Eye (tissue), 1 donor: ENCODE results near the gene RNGTT.
"Not testable (repeated sequence)": the region's sequence is repeated elsewhere in the genome, so short reads cannot be mapped to it uniquely, and the experiment has no call there.

ENCODE experiments used
- DNase-seq: peaks from one replicate; pipeline ENCODE4 v3.0.0-alpha.2; 2015

RNGTT gene

DNA sequence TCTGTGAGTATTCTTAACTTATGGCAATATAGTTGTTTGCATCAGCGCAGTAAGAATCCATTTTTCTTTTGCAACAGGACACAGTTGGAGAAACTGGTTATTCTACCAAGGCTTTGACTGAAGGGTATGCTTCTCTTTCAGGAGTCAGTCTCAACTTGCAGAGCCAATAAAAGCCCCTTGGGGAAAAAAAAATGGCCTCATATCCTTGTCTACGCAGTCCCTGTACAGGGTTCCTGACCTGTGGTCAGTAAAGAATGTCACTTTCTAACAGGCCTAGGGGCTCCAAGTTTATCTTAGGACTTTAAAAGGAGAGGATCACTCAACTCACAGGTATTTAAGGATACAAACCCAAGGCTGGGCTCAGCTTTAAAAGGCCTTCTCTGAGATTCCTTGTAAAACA, 6.9 kb upstream of the RNGTT start:
- no peak for DNase-seq

DNA sequence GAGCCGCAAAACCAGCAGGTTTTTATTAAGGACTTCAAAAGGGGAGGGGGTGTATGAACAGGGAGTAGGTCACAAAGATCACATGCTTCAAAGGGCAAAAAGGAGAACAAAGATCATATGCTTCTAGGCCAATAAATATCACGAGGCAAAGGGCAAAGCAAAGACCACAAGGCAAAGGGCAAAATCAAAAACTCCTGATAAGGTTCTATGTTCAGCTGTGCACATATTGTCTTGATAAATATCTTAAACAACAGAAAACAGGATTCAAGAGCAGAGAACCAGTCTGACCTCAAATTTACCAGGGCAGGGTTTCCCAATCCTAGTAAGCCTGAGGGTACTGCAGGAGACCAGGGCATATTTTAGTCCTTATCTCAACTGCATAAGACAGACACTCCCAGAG, 5.8 kb upstream of the RNGTT start:
- DNase-seq: not testable (repeated sequence)

- DNase-seq: no peak
Observed at GRCh38 chr6:88967891-88968290, 4.5 kb upstream of the RNGTT start.

GRCh38 chr6:88965691-88966090, 2.3 kb upstream of the RNGTT start:
- DNase-seq: no peak

DNA sequence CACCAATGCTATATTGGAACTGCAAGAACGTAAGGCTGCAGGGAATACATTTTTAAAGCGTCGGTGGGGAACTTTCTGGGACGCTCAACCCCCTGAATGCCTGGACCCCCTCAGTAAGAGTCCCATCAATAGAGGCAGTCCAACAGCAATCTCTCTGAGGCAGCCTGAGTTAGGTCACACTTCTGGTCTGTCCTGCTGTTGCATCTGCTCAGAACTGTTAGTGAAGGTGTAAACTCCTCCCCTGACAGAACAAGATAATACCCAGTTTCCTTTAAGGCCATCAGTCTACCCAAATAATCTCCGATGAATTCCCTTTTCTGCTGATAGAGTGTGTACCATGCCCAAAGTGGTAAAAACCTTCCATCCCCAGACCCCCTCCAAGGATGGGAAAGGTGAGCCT, 1.1 kb upstream of the RNGTT start:
- no peak for DNase-seq

DNA sequence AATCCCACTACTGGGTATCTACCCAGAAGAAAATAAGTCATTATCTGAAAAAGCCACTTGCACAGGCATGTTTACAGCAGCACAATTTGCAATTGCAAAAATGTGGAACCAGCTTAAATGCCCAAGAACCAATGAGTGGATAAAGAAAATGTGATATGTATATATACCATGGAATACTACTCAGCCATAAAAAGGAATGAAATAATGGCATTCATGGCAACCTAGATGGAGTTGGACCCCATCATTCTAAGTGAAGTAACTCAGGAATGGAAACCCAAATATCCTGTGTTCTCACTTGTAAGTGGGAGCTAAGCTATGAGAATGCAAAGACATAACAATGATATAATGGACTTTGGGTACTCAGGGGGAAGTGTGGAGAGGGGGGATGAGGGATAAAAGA, 4.6 kb downstream of the RNGTT start:
- no peak for DNase-seq

DNA sequence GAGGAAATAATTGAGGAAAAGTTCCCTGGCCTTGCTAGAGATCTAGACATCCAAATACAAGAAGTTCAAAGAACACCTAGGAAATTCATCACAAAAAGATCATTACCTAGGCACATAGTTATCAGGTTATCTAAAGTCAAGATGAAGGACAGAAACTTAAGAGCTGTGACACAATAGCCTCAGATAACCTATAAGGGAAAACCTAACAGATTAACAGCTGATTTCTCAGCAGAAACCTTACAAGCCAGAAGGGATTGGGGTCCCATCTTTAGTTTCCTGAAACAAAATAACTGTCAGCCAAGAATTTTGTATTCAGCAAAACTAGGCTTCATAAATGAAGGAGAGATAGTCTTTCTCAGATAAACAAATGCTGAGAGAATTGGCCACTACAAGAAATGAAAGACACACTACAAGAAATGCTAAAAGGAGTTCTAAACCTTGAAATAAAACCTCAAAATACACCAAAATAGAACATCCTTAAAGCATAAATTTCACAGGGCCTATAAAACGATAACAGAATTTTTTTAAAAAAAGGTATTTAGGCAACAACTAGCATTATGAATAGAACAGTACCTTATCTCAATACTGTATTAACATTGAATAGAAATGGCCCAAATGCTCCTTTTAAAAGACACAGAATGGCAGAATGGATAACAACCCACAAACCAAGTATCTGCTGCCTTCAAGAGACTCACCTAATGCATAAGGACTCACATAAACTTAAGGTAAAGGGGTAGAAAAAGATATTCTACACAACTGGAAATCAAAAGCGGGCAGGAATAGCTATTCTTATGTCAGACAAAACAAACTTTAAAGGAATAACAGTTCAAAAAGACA, 9.7 kb downstream of the RNGTT start:
- no peak for DNase-seq

GRCh38 chr6:88952065-88952704, 11.2 kb downstream of the RNGTT start:
- no peak for DNase-seq

DNA sequence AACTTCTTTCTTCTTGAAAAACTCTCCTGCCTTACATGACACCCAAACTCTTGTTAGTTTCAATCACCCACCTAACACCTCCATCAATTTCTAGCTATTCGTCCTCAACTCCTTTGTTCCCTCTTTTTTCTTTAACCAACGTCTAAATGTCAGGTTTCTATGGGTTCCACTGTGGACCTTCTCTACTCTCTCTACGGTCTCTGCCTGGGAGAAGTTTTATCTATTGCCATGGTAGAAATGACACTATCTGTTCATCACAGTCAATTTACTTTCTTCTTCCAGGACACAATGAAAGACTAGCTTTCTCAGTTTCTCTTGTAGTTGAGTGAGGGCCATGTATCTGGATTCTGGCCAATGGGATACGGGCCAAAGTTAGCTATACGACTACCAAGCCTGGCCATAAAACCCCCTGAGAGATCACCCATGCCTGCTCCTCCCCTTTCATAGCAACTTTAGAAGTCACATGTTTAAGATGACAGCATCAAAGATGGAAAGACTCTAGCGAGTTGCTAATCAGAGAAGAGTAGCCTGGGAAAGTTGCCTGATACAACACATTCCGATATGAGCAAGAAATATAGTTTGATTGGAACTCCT, 17.9 kb downstream of the RNGTT start:
- DNase-seq: no peak

GRCh38 chr6:88933521-88933920, 29.9 kb downstream of the RNGTT start:
- DNase-seq: no peak

GRCh38 chr6:88932019-88932418, 31.4 kb downstream of the RNGTT start:
- not testable (repeated sequence) for DNase-seq

- no peak for DNase-seq
Observed at GRCh38 chr6:88922775-88923548, 40.5 kb downstream of the RNGTT start.

GRCh38 chr6:88921734-88922133, 41.7 kb downstream of the RNGTT start:
- no peak for DNase-seq

DNA sequence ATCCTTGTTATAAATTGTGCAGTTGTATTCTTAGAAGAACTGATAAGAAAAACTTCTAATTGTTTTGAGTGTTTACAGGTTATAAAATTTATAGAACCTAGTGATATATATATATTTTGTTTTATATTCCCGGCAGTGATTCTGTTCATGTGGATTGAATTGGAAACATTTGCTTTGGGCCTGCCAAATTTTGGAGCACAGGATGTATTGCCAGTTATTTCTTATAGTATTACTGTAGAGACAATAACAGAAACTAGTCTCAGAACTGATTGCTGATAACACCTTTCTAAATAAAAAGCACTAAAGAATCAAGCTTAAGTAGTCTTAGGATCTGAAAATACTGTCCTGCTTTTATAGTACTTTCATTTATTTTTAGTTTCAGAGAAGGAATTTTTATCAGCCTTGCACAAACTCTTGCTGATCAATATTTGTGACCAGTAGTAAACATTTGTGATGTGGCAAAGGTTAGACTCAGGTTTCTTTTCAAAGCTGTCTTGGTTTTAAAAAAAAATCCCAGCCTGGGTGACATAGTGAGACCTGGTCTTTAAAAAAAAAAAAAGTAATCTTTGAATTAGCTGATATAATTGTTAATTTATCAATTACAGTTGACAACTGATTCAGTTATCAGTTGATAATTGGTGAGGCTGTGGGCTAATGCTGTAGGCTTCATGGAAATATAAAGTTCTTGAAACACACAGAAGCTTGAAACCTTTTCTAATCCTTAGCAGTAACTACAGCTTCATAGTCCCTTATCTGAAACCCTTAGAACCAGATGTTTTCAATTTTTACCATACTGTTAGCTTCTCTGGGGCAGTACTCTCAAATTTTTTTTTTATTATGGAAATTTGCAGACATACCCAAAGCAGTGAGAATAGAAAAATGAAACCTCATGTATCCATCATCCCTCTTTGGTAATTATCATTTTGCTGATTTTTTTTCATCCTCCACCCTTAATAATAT, 42.4 kb downstream of the RNGTT start:
- no peak for DNase-seq

DNA sequence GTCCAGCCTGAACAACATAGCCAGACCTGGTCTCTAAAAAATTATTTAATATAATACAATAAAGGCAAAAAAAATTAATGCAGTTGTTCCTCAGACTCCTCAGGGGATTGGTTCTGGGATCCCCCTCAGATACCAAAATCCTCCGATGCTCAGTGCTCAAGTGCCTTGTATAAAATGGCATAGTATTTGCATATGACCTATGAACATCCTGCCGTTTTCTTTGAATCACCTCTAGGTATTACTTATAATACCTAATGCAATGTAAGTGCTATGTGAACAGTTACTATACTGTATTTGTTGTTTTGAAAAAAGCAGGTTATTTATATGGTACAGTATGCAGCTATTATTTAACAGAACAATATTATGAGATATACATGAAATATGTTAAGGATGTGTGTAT, 43.3 kb downstream of the RNGTT start:
- DNase-seq: no peak

- DNase-seq: no peak
Observed at GRCh38 chr6:88919032-88919431, 44.4 kb downstream of the RNGTT start.

DNA sequence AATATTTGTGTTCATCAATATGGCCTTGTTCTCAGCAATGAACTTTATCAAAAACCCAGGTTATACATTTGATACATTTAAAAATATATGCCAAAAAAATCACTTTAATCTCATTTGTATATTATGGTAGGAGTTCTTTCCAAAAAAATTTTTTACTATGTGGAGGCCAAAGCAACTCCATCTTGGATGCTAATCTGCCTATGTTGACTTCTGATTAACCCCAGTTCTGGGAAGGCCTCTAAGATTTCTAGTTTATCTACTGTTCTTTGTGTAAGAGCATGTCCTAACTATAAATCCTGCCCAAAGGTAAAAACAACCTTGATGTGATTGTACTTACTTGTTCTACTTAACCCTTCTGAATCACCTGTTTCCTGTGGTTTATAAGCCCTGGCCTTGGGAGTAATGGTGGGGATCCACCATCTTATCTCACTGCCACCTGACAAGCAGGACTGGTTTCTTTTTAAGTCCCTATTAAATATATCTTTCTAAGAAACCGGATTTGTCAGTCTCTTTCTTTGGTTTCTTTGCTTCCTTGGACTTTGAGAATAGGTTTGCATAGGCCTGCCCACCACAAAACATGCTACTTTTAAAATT, 46.7 kb downstream of the RNGTT start:
- DNase-seq: no peak

DNA sequence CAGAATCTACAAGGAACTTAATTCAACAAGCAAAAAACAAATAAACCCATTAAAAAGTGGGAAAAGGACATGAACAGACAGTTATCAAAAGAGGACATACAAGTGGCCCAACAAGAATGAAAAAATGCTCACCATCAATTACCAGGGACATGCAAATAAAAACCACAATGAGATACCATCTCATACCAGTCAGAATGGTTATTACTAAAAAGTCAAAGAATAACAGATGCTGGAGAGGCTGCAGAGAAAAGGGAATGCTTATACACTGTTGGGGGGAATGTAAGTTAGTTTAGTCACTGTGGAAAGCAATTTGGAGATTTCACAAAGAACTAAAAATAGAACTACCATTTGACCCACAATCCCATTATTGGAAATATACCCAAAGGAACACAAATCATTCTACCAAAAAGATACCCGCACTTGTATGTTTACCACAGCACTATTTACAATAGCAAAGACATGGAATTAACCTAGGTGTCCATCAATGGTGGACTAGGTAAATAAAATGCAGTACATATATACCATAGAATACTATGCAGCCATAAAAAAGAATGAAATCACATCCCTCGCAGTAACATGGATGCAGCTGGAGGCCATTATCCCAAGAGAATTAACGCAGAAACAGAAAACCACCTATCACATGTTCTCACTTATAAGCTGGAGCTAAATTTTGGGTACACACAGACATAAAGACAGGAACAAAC, 48.4 kb downstream of the RNGTT start:
- no peak for DNase-seq

- DNase-seq: no peak
Observed at GRCh38 chr6:88914180-88914579, 49.2 kb downstream of the RNGTT start.

DNA sequence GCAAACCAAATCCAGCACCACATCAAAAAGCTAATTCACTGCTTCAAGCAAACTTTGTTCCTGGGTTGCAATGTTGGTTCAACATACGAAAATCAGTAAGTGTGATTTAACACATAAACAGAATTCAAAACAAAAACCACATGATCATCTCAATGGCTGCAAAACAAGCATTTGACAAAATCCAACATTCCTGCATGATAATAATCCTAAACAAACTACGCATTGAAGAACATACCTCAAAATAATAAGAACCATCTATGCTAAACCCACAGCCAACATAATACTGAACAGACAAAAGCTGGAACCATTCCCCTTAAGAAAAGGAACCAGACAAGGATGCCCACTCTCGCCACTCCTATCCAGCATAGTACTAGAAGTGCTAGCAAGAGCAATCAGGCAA, 49.9 kb downstream of the RNGTT start:
- DNase-seq: peak; percentile 10
